MG63 (cell line): ENCODE data around the gene UBAC2. TPM values are rescaled to one million over a fixed set of nuclear protein-coding genes. Genes with fewer than 3 reads are reported as not detected.

Source experiments
- DNase-seq: peaks from one replicate; pipeline ENCODE4 v3.0.0-alpha.2; 2020
- H3K27me3 ChIP-seq: fragments of 250-450 bp; sonication (Bioruptor Pico); 2 replicates; pipeline ENCODE4 v1.5.1; 2020; ENCODE audit warnings: mild to moderate bottlenecking, moderate library complexity
- H3K36me3 ChIP-seq: fragments of 250-450 bp; sonication (Bioruptor Pico); 2 replicates; pipeline ENCODE4 v1.5.1; 2020; ENCODE audit warnings: mild to moderate bottlenecking, moderate library complexity
- H3K4me3 ChIP-seq: fragments of 250-450 bp; sonication (Bioruptor Pico); 2 replicates; pipeline ENCODE4 v1.5.1; 2020; ENCODE audit warnings: mild to moderate bottlenecking, moderate library complexity
- H3K9me3 ChIP-seq: fragments of 250-450 bp; sonication (Bioruptor Pico); 2 replicates; pipeline ENCODE4 v1.5.1; 2020; ENCODE audit warnings: mild to moderate bottlenecking, moderate library complexity
- total RNA-seq: library from RNA; depleted of rRNA; stranded (reverse); fragments of >200 nt; shearing (Covaris generic); gene quantifications from 2 replicates; pipeline ENCODE4 v1.2.3, GENCODE V29; 2014; ENCODE audit warnings: low replicate concordance

UBAC2 gene
- total RNA-seq, 1 experiment from 2014 or later: 80.9 TPM

- H3K9me3 ChIP-seq: no peaks in the 10 kb centered on the region
- no peaks in the 10 kb centered on the region for H3K27me3 ChIP-seq
- peaks cover 5% of the 10 kb centered on the region; the same call in 1 of the 2 replicates for H3K36me3 ChIP-seq
- no peak overlapping the region for H3K4me3 ChIP-seq
- DNase-seq: no peak
These were observed 166.5 kb downstream of the UBAC2 start for GRCh38 chr13:99367106-99367616.

- no peak overlapping the region for H3K4me3 ChIP-seq
- DNase-seq: no peak
- H3K27me3 ChIP-seq: no peaks in the 10 kb centered on the region
- peaks cover 5% of the 10 kb centered on the region; the same call in 1 of the 2 replicates for H3K36me3 ChIP-seq
- no peaks in the 10 kb centered on the region for H3K9me3 ChIP-seq
These were observed 167.2 kb downstream of the UBAC2 start for GRCh38 chr13:99367663-99368448.

DNA sequence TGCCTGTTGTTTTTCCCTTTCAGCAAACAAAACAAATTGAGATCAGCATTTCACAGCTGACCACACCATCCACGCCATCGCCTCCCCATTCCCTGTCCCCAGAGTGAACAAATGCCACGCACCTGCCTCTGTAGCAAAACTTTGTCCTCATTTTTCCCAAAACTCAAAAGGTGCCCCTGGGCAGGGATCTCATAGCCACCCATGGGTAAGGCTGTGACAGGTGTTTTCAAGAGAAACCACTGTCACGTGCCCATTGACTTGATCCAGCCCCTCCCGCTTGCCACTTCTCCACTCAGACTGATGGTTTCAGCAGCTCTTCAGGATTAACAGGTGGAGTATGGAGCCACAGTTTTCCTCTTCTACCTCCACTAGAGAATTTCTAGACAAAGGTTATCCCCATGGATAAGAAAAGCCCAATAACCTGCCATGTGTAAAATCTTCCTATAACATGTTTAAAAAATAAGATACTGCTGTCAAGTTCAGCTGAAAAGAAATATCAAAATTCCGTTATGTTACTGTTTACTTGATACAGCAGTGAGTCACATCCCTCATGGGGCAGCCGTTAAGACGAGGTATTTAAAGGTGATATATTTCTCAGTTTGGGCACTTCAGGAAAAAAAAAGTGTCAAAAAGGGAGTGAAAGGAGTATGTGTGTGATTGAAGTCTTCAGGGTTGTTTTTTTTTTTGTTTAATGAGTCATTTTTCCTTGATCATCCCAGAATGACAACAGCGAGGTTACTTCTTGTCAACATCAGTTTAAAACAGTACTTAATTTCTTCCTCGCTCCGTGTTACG is 170.0 kb downstream of the UBAC2 start:
- H3K36me3 ChIP-seq: peaks cover 5% of the 10 kb centered on the region; the same call in 1 of the 2 replicates
- H3K9me3 ChIP-seq: no peaks in the 10 kb centered on the region
- no peaks in the 10 kb centered on the region for H3K27me3 ChIP-seq
- H3K4me3 ChIP-seq: no peak overlapping the region
- no peak for DNase-seq

GRCh38 chr13:99371956-99372355 is 171.3 kb downstream of the UBAC2 start:
- DNase-seq: no peak
- no peak overlapping the region for H3K4me3 ChIP-seq
- no peaks in the 10 kb centered on the region for H3K9me3 ChIP-seq
- H3K27me3 ChIP-seq: no peaks in the 10 kb centered on the region
- H3K36me3 ChIP-seq: peaks cover 5% of the 10 kb centered on the region; the same call in 1 of the 2 replicates

- Histone ChIP-seq H3K27me3 (no peaks in the 10 kb centered on the region), H3K9me3 (no peaks in the 10 kb centered on the region), H3K36me3 (peaks cover 5% of the 10 kb centered on the region; the same call in 1 of the 2 replicates), H3K4me3 (no peak overlapping the region)
- no peak for DNase-seq
These were observed 172.8 kb downstream of the UBAC2 start for GRCh38 chr13:99373436-99373835.

DNA sequence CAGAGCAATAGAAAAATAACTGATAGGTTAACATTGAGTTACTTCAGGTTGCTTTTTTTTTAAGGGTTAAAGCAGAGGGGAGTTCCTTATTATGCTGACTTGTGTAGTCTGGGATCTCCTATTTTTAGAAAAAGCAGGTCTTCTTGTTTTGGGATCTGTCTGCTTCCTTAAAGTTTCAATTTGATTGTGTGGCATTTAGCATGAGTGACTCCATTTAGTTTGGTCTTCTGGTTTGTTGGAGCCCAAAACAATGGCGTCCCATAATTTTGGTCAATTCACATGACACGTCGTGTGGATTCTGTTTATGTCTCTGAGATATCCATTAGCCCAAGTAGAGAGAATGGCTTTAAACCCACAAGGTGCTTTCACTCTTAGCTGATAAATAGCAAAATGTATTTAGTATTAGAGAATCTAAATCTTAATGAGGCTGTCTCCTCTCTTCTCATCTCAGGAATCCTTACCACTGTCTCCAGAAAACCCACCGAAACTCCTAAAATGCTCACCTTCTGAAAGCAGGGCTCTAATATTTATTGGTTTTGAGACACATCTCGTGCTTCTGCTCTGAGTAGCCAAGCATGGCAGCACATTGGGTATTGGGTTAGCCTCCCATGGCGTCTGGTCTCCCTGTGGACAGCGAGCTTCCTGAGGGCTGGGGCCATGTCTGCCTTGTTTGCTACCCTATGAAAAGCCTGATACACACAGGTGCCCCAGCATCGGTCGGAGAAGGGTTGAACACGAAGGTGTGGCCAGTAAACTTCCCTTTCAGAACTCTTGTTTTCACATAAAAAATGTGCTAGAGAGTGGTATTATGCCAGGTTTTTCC is 173.7 kb downstream of the UBAC2 start:
- H3K36me3 ChIP-seq: peaks cover 3% of the 10 kb centered on the region
- no peaks in the 10 kb centered on the region for H3K27me3 ChIP-seq
- H3K4me3 ChIP-seq: no peak overlapping the region
- no peaks in the 10 kb centered on the region for H3K9me3 ChIP-seq
- DNase-seq: no peak

GRCh38 chr13:99374994-99375737 is 174.5 kb downstream of the UBAC2 start:
- Histone ChIP-seq H3K27me3 (no peaks in the 10 kb centered on the region), H3K9me3 (no peaks in the 10 kb centered on the region), H3K4me3 (no peak overlapping the region), H3K36me3 (peaks cover 2% of the 10 kb centered on the region)
- DNase-seq: no peak

DNA sequence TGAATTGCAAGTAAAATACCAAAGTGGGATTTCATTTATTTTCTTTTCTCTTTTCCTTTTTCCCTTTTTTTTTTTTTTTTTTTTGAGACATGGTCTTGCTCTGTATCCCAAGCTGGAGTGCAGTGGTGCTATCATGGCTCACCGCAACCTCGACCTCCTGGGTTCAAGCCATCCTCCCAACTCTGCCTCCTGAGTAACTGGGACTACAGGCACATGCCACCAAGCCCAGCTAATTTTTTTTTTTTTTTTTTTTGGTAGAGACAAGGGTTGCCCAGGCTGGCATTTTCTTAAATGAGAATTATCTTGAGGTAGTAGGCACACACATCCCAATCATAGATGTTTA is 175.1 kb downstream of the UBAC2 start:
- Histone ChIP-seq H3K27me3 (no peaks in the 10 kb centered on the region), H3K36me3 (peaks cover 2% of the 10 kb centered on the region)
- no peak for DNase-seq

DNA sequence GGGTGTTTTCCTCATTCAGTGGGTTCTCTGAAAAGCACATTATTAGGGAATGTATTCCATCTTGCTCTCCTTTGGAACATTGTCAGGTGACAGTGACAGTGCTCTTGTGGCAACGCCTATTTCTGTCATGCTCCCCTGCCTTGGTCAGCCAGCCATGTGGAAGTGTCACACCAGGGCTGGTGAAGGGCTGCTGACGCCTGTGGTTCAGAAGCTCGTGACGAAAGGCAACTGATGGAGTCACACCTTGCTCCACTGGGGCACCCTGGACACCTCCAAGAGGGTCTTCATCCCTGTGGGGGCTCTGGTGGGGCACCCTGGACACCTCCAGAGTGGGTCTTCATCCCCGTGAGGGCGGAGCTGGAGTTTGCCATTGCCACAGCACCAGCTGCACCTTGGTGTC is 175.5 kb downstream of the UBAC2 start:
- Histone ChIP-seq H3K27me3 (no peaks in the 10 kb centered on the region), H3K36me3 (peaks cover 1% of the 10 kb centered on the region), H3K4me3 (no peak overlapping the region), H3K9me3 (no peaks in the 10 kb centered on the region)
- no peak for DNase-seq

More for the DNA sequence above, 175.1 kb downstream of the UBAC2 start:
- Histone ChIP-seq H3K9me3 (no peaks in the 10 kb centered on the region), H3K4me3 (no peak overlapping the region)

DNA sequence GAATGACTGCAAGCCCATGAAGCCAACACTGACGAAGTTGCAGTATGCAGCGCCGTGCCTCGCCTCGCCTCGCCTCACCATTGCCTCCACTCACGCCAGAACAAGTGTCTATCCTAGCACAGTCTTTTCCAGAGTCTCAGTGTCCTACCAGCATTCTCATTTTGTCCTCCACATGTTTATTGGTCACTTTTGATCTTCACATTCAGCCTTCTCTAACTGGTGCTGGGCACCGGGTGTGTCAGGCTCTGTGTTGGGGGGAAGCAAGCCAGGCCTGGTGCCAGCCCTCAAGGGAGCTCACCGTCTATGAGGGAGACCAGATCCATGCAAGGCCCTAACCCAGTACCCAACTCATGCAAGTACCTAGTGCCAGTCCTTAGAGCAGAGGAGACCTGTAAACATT is 176.3 kb downstream of the UBAC2 start:
- no peak for DNase-seq
- Histone ChIP-seq H3K36me3 (no peaks in the 10 kb centered on the region; the same call in none of the 2 replicates), H3K4me3 (no peak overlapping the region)

DNA sequence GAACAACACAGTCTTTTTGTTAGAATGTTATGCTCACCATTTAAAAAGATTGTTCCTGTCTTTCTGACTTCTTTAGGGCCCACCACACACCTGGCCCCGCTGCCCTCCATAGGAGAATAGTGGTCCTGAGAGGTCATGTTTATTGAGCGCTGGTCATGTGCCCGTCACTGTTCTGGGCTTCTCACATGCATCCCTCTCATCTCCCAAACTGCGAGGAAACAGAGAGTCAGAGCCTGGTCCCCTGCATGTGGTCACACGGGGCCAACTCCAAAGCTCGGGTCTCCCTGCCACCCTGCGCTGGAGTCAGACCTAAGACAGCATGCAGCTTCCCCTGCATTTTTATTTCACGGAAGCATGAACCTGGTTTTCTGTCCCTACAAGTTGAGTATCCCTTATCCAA is 177.0 kb downstream of the UBAC2 start:
- DNase-seq: no peak
- H3K27me3 ChIP-seq: no peaks in the 10 kb centered on the region

More for the DNA sequence above, 176.3 kb downstream of the UBAC2 start:
- H3K9me3 ChIP-seq: no peaks in the 10 kb centered on the region
- no peaks in the 10 kb centered on the region for H3K27me3 ChIP-seq

GRCh38 chr13:99378985-99379733 is 178.5 kb downstream of the UBAC2 start:
- no peak for DNase-seq
- H3K9me3 ChIP-seq: no peaks in the 10 kb centered on the region
- H3K27me3 ChIP-seq: no peaks in the 10 kb centered on the region
- no peak overlapping the region for H3K4me3 ChIP-seq
- H3K36me3 ChIP-seq: no peaks in the 10 kb centered on the region; the same call in none of the 2 replicates

More for the DNA sequence above, 177.0 kb downstream of the UBAC2 start:
- Histone ChIP-seq H3K9me3 (no peaks in the 10 kb centered on the region), H3K36me3 (no peaks in the 10 kb centered on the region; the same call in none of the 2 replicates), H3K4me3 (no peak overlapping the region)

- H3K36me3 ChIP-seq: no peaks in the 10 kb centered on the region; the same call in none of the 2 replicates
- H3K27me3 ChIP-seq: no peaks in the 10 kb centered on the region
- no peak for DNase-seq
- no peak overlapping the region for H3K4me3 ChIP-seq
- H3K9me3 ChIP-seq: no peaks in the 10 kb centered on the region
These were observed 179.5 kb downstream of the UBAC2 start for GRCh38 chr13:99379856-99380801.

DNA sequence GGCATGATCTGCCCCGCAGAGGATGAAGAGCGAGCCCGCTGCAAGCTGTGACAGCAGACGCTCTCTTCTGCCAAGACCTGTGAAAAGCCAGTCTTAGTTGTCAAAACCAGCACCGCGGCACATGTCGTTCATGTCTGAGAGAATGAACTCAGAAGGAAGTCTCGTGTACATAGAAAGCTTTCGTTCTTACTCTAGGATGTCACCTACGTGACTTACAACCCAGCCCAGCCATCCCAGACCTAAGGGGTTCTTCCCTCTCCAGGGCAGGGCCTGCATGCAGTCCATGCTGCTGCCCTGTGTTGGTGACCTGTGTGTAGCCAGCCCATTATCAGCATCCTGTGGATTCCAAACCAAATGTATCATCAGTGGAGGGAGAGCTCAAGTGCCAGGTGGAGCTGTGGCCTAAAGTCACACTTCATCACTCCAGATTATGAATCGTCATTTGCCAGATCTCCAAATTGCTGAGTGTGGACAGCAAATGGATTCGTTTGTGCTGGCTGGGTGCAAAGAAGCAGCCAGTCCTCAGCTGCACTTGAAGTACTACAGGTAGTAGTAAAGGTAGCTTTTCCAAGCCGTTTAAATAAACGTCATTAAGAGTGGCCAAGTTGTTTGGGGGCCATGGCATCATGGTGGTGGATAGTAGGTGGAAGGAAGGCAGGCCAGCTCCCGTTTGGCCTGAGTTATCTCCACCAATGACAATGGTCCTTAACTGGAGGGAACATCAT is 180.4 kb downstream of the UBAC2 start:
- Histone ChIP-seq H3K27me3 (no peaks in the 10 kb centered on the region), H3K4me3 (no peak overlapping the region), H3K36me3 (no peaks in the 10 kb centered on the region; the same call in none of the 2 replicates), H3K9me3 (no peaks in the 10 kb centered on the region)
- DNase-seq: no peak
